GM21367 (cell line): ENCODE data around the gene FRY.

Experiments
- ATAC-seq: cut with Tn5 transposase; IDR thresholded peaks from one replicate; pipeline ENCODE4 v1.9.1; 2021; ENCODE audit not compliant: unreplicated experiment

The FRY gene

GRCh38 chr13:32079587-32079986 lies 48.0 kb downstream of the FRY start:
- ATAC-seq, result no peak

- no peak for ATAC-seq
Observed at GRCh38 chr13:32080328-32080744, 48.8 kb downstream of the FRY start.

GRCh38 chr13:32081591-32081990 lies 50.0 kb downstream of the FRY start:
- no peak for ATAC-seq

GRCh38 chr13:32086366-32086765 lies 54.8 kb downstream of the FRY start:
- ATAC-seq, result no peak

GRCh38 chr13:32086791-32087441 lies 55.3 kb downstream of the FRY start:
- no peak for ATAC-seq

GRCh38 chr13:32087955-32088747 lies 56.6 kb downstream of the FRY start:
- no peak for ATAC-seq

GRCh38 chr13:32092496-32092895 lies 60.9 kb downstream of the FRY start:
- ATAC-seq, result no peak

- ATAC-seq, result no peak
Observed at GRCh38 chr13:32093006-32093405, 61.4 kb downstream of the FRY start.

- no peak for ATAC-seq
Observed at GRCh38 chr13:32098272-32098671, 66.7 kb downstream of the FRY start.

- ATAC-seq, result no peak
Observed at GRCh38 chr13:32105653-32106313, 74.2 kb downstream of the FRY start.

GRCh38 chr13:32107474-32107873 lies 75.9 kb downstream of the FRY start:
- no peak for ATAC-seq

- no peak for ATAC-seq
Observed at GRCh38 chr13:32107973-32108372, 76.4 kb downstream of the FRY start.

GRCh38 chr13:32113532-32113931 lies 82.0 kb downstream of the FRY start:
- ATAC-seq, result no peak

GRCh38 chr13:32114284-32114950 lies 82.8 kb downstream of the FRY start:
- no peak for ATAC-seq

- ATAC-seq, result no peak
Observed at GRCh38 chr13:32115066-32115465, 83.5 kb downstream of the FRY start.

GRCh38 chr13:32116210-32116609 lies 84.6 kb downstream of the FRY start:
- ATAC-seq, result no peak

- ATAC-seq, result no peak
Observed at GRCh38 chr13:32117001-32117400, 85.4 kb downstream of the FRY start.

GRCh38 chr13:32117701-32118100 lies 86.1 kb downstream of the FRY start:
- ATAC-seq, result no peak

- no peak for ATAC-seq
Observed at GRCh38 chr13:32121316-32121715, 89.7 kb downstream of the FRY start.

- ATAC-seq, result no peak
Observed at GRCh38 chr13:32124743-32125142, 93.2 kb downstream of the FRY start.

- ATAC-seq, result no peak
Observed at GRCh38 chr13:32125221-32125689, 93.7 kb downstream of the FRY start.
